Mesenchymal stem cell (in vitro differentiated cells and primary cell): Measurements from ENCODE around the gene ELL2.
A peak's percentile ranks its signal among the peaks of the same experiment; 100 is the strongest.
"Not testable (repeated sequence)": the region's sequence is repeated elsewhere in the genome, so short reads cannot be mapped to it uniquely, and the experiment has no call there.

ENCODE experiments used
- DNase-seq: peaks from one replicate; pipeline ENCODE4 v3.0.0-alpha.2; 2013
- H2AFZ ChIP-seq: one replicate; pipeline ENCODE4 v1.6.1; 2013; ENCODE audit warnings: low read depth, mild to moderate bottlenecking, control low read depth, inconsistent platforms, low read length, moderate library complexity
- H2AK5ac ChIP-seq: 2 replicates; pipeline ENCODE4 v1.6.1; 2013; ENCODE audit warnings: low read length, moderate library complexity, mild to moderate bottlenecking, inconsistent platforms; ENCODE audit not compliant: severe bottlenecking
- H2BK120ac ChIP-seq: one replicate; pipeline ENCODE4 v1.6.1; 2013; ENCODE audit warnings: low read depth, mild to moderate bottlenecking, inconsistent platforms, low read length, moderate library complexity
- H2BK12ac ChIP-seq, 2 experiments: one replicate each; pipeline ENCODE4 v1.6.1; 2013; ENCODE audit warnings: inconsistent platforms in 2 of 2, low read length in 2 of 2, mild to moderate bottlenecking in 2 of 2, moderate library complexity in 2 of 2, control low read depth in 1 of 2
- H2BK15ac ChIP-seq: one replicate; pipeline ENCODE4 v1.6.1; 2013; ENCODE audit warnings: mild to moderate bottlenecking, low read depth, inconsistent platforms; ENCODE audit not compliant: poor library complexity, severe bottlenecking
- H2BK5ac ChIP-seq: 2 replicates; pipeline ENCODE4 v1.6.1; 2013; ENCODE audit warnings: low read depth, mild to moderate bottlenecking, low read length, control low read depth, inconsistent platforms; ENCODE audit not compliant: poor library complexity, severe bottlenecking
- H3K14ac ChIP-seq, 2 experiments: one replicate each; pipeline ENCODE4 v1.6.1; 2013; ENCODE audit warnings: inconsistent platforms in 2 of 2, low read length in 2 of 2, control low read depth in 1 of 2, mild to moderate bottlenecking in 1 of 2, moderate library complexity in 1 of 2
- H3K18ac ChIP-seq, 2 experiments: one replicate each; pipeline ENCODE4 v1.6.1; 2013; ENCODE audit warnings: inconsistent platforms in 2 of 2, low read length in 2 of 2, control low read depth in 1 of 2, low read depth in 1 of 2, mild to moderate bottlenecking in 1 of 2
- H3K23ac ChIP-seq, 2 experiments: one replicate each; pipeline ENCODE4 v1.6.1; 2013; ENCODE audit warnings: inconsistent platforms in 2 of 2, low read length in 2 of 2, mild to moderate bottlenecking in 2 of 2, moderate library complexity in 2 of 2, control low read depth in 1 of 2
- H3K27ac ChIP-seq: 2 replicates; pipeline ENCODE4 v1.5.1; 2013; ENCODE audit warnings: mild to moderate bottlenecking, moderate library complexity, low read length, control low read depth, inconsistent platforms; ENCODE audit not compliant: poor library complexity, severe bottlenecking
- H3K27me3 ChIP-seq, 2 experiments: 2 replicates each; pipeline versions ENCODE4 v1.6.1 to v1.7.0; 2013; ENCODE audit warnings: low read length in 2 of 2, mild to moderate bottlenecking in 2 of 2, moderate library complexity in 2 of 2, control low read depth in 1 of 2, inconsistent platforms in 1 of 2; ENCODE audit not compliant: control insufficient read depth in 1 of 2, insufficient read depth in 1 of 2
- H3K36me3 ChIP-seq, 2 experiments: 2 replicates each; pipeline versions ENCODE4 v1.6.1 to v1.7.0; 2013; ENCODE audit warnings: low read length in 2 of 2, control low read depth in 1 of 2, inconsistent platforms in 1 of 2, low read depth in 1 of 2, mild to moderate bottlenecking in 1 of 2; ENCODE audit not compliant: insufficient read depth in 2 of 2, control insufficient read depth in 1 of 2
- H3K4ac ChIP-seq, 2 experiments: one replicate each; pipeline ENCODE4 v1.6.1; 2013; ENCODE audit warnings: inconsistent platforms in 2 of 2, low read length in 2 of 2, mild to moderate bottlenecking in 2 of 2, moderate library complexity in 2 of 2, control low read depth in 1 of 2, low read depth in 1 of 2
- H3K4me1 ChIP-seq: 2 replicates; pipeline ENCODE4 v1.6.1; 2013; ENCODE audit warnings: low read depth, low read length, control low read depth; ENCODE audit not compliant: control insufficient read depth, insufficient read depth
- H3K4me2 ChIP-seq: 2 replicates; pipeline ENCODE4 v1.6.1; 2013; ENCODE audit warnings: low read length, mild to moderate bottlenecking, inconsistent platforms; ENCODE audit not compliant: poor library complexity, severe bottlenecking
- H3K4me3 ChIP-seq, 2 experiments: 2 replicates each; pipeline versions ENCODE4 v1.5.1 to v1.7.0; 2013; ENCODE audit warnings: low read length in 2 of 2, mild to moderate bottlenecking in 2 of 2, control low read depth in 1 of 2, low read depth in 1 of 2; ENCODE audit not compliant: insufficient read depth in 1 of 2
- H3K79me1 ChIP-seq: replicated peaks from 2 replicates; pipeline ENCODE4 v1.6.1; 2013; ENCODE audit warnings: mild to moderate bottlenecking, control low read depth, low read length, inconsistent platforms; ENCODE audit not compliant: poor library complexity, severe bottlenecking
- H3K9ac ChIP-seq: 2 replicates; pipeline ENCODE4 v1.7.0; 2013; ENCODE audit warnings: mild to moderate bottlenecking, low read length, moderate library complexity
- H3K9me3 ChIP-seq: 2 replicates; pipeline ENCODE4 v1.7.0; 2013; ENCODE audit warnings: mild to moderate bottlenecking, low read length; ENCODE audit not compliant: control insufficient read depth
- H4K8ac ChIP-seq: one replicate; pipeline ENCODE4 v1.6.1; 2013; ENCODE audit warnings: inconsistent platforms, mild to moderate bottlenecking, low read length, moderate library complexity
- H4K91ac ChIP-seq: one replicate; pipeline ENCODE4 v1.6.1; 2013; ENCODE audit warnings: mild to moderate bottlenecking, low read length, inconsistent platforms
- WGBS: methylation state at CpG from one replicate; pipeline ENCODE4 v1.1.7; 2013; ENCODE audit warnings: mixed read lengths; 5-methylcytosine and 5-hydroxymethylcytosine counted together

Gene ELL2

GRCh38 chr5:95871146-95871806 lies 90.4 kb downstream of the ELL2 start:
- no peak overlapping the region for H2AFZ ChIP-seq
- no peak overlapping the region for H4K91ac ChIP-seq
- no peak overlapping the region for H2AK5ac ChIP-seq
- H2BK5ac ChIP-seq: no peak overlapping the region
- no peaks in the 10 kb centered on the region for H3K4me1 ChIP-seq
- H3K4me3 ChIP-seq: no peak overlapping the region
- no peaks in the 10 kb centered on the region for H3K9me3 ChIP-seq
- no peaks in the 10 kb centered on the region for H3K79me1 ChIP-seq
- WGBS: 100% methylated on average over 7 of the region's 9 CpGs
- peak overlapping the region; percentile 57 for H4K8ac ChIP-seq
- no peak overlapping the region for H2BK120ac ChIP-seq
- H3K23ac ChIP-seq: no peak overlapping the region
- H3K14ac ChIP-seq: no peak overlapping the region
- no peak overlapping the region for H2BK12ac ChIP-seq
- no peak overlapping the region for H3K9ac ChIP-seq
- H2BK15ac ChIP-seq: no peak overlapping the region
- H3K36me3 ChIP-seq: no peaks in the 10 kb centered on the region
- no peak overlapping the region for H3K27ac ChIP-seq
- H3K4me2 ChIP-seq: no peak overlapping the region
- H3K18ac ChIP-seq: peak overlapping the region in 1 of 2 experiments; percentile 44
- no peak for DNase-seq
- H3K4ac ChIP-seq: no peak overlapping the region
- no peaks in the 10 kb centered on the region for H3K27me3 ChIP-seq

GRCh38 chr5:95870105-95870672 lies 91.5 kb downstream of the ELL2 start:
- peak; percentile 67 for DNase-seq

GRCh38 chr5:95869173-95869855 lies 92.3 kb downstream of the ELL2 start:
- H2BK120ac ChIP-seq, H2AFZ ChIP-seq, H3K23ac ChIP-seq, H3K27me3 ChIP-seq, H4K91ac ChIP-seq, H3K9me3 ChIP-seq, H2AK5ac ChIP-seq, H3K79me1 ChIP-seq, H3K36me3 ChIP-seq, H3K4me1 ChIP-seq, H3K4me3 ChIP-seq, H2BK5ac ChIP-seq, DNase-seq, H2BK12ac ChIP-seq, H4K8ac ChIP-seq, H3K4me2 ChIP-seq, H3K14ac ChIP-seq, H3K27ac ChIP-seq, H3K18ac ChIP-seq, H3K4ac ChIP-seq, H2BK15ac ChIP-seq: not testable (repeated sequence)
- H3K9ac ChIP-seq: peak overlapping the region; percentile 21
- 93% methylated on average over 2 of the region's 3 CpGs for WGBS

More at GRCh38 chr5:95870105-95870672, 91.5 kb downstream of the ELL2 start:
- Histone ChIP-seq H3K18ac (peak overlapping the region; percentile 5 to 84), H4K8ac (peak overlapping the region; percentile 89), H2BK120ac (no peak overlapping the region), H3K36me3 (no peaks in the 10 kb centered on the region), H3K4ac (no peak overlapping the region), H2AK5ac (no peak overlapping the region), H3K27me3 (no peaks in the 10 kb centered on the region), H2AFZ (peak overlapping the region; percentile 3), H2BK15ac (no peak overlapping the region), H3K79me1 (no peaks in the 10 kb centered on the region), H3K9me3 (no peaks in the 10 kb centered on the region), H3K9ac (peak overlapping the region; percentile 39), H3K4me1 (no peaks in the 10 kb centered on the region), H3K4me3 (no peak overlapping the region), H3K14ac (no peak overlapping the region), H3K4me2 (no peak overlapping the region), H4K91ac (peak overlapping the region; percentile 36), H3K27ac (no peak overlapping the region), H2BK12ac (peak overlapping the region; percentile 19 to 75), H2BK5ac (no peak overlapping the region), H3K23ac (no peak overlapping the region)
- WGBS: 70% methylated on average over 1 of the region's 1 CpG

GRCh38 chr5:95868136-95868535 lies 93.5 kb downstream of the ELL2 start:
- Histone ChIP-seq H3K27me3 (no peaks in the 10 kb centered on the region), H2AFZ (no peak overlapping the region), H4K91ac (no peak overlapping the region), H2BK5ac (no peak overlapping the region), H2BK15ac (no peak overlapping the region), H3K23ac (no peak overlapping the region), H3K4me1 (no peaks in the 10 kb centered on the region), H2BK12ac (peak overlapping the region in 1 of 2 experiments; percentile 54), H3K9me3 (no peaks in the 10 kb centered on the region), H2BK120ac (no peak overlapping the region), H3K36me3 (no peaks in the 10 kb centered on the region), H3K79me1 (no peaks in the 10 kb centered on the region), H4K8ac (no peak overlapping the region), H3K27ac (no peak overlapping the region), H3K18ac (no peak overlapping the region), H3K9ac (no peak overlapping the region), H3K4me3 (no peak overlapping the region), H3K4me2 (no peak overlapping the region), H3K4ac (no peak overlapping the region), H2AK5ac (no peak overlapping the region), H3K14ac (no peak overlapping the region)
- 97% methylated on average over 4 of the region's 4 CpGs for WGBS
- DNase-seq: no peak
